ENCODE results near the gene RPUSD1. TPM values are rescaled to one million over a fixed set of nuclear protein-coding genes. Genes with fewer than 3 reads are reported as not detected.

The RPUSD1 gene
- total and polyA plus RNA-seq, 4 donors: 8.2 to 25.6 (median 23.5) TPM

- ATAC-seq (ENCODE audit: insufficient read depth, low FRiP score): no peak
- H3K27ac ChIP-seq (ENCODE audit: low read depth in 1 of 2, low read length in 1 of 2): no peak overlapping the region
- TF ChIP-seq CTCF (IDR thresholded peaks at IDR 0.05; ENCODE audit: control extremely low read depth, extremely low read depth): no peak
- no peak overlapping the region for H3K9ac ChIP-seq (ENCODE audit: insufficient read depth in 1 of 2, low read length in 2 of 2)
- WGBS, 2 donors: 78 to 87% methylated on average over 42 to 46 of the region's 46 CpGs
- no peak overlapping the region for H3K4me3 ChIP-seq
- H3K27me3 ChIP-seq (ENCODE audit: control insufficient read depth in 3 of 3, insufficient read depth in 3 of 3, low read length in 2 of 3): no peaks in the 10 kb centered on the region
- no peak for DNase-seq
- H3K36me3 ChIP-seq (ENCODE audit: control insufficient read depth in 4 of 4, insufficient read depth in 4 of 4, low read length in 4 of 4): no peaks in the 10 kb centered on the region
- H3K9me3 ChIP-seq (ENCODE audit: control insufficient read depth in 4 of 4, insufficient read depth in 3 of 4, low read length in 3 of 4): no peaks in the 10 kb centered on the region
- no peaks in the 10 kb centered on the region for H3K4me1 ChIP-seq (ENCODE audit: control insufficient read depth in 5 of 5, insufficient read depth in 5 of 5, low read length in 5 of 5)
These were observed 13.8 kb downstream of the RPUSD1 start for GRCh38 chr16:774086-775001.

GRCh38 chr16:772959-773358, 15.2 kb downstream of the RPUSD1 start:
- no peak overlapping the region for H3K9ac ChIP-seq (ENCODE audit: insufficient read depth in 1 of 2, low read length in 2 of 2)
- TF ChIP-seq CTCF (IDR thresholded peaks at IDR 0.05; ENCODE audit: control extremely low read depth, extremely low read depth): no peak
- ATAC-seq (ENCODE audit: insufficient read depth, low FRiP score) (no peak), DNase-seq (no peak)
- H3K9me3 ChIP-seq (ENCODE audit: control insufficient read depth in 4 of 4, insufficient read depth in 3 of 4, low read length in 3 of 4): no peaks in the 10 kb centered on the region
- WGBS, 2 donors: 87 to 91% methylated on average over 18 of the region's 18 CpGs
- no peaks in the 10 kb centered on the region for H3K27me3 ChIP-seq (ENCODE audit: control insufficient read depth in 3 of 3, insufficient read depth in 3 of 3, low read length in 2 of 3)
- no peak overlapping the region for H3K4me3 ChIP-seq
- peaks cover 0 to 5% (median 0%) of the 10 kb centered on the region in 5 donors for H3K4me1 ChIP-seq (ENCODE audit: control insufficient read depth in 5 of 5, insufficient read depth in 5 of 5, low read length in 5 of 5)
- no peak overlapping the region for H3K27ac ChIP-seq (ENCODE audit: low read depth in 1 of 2, low read length in 1 of 2)
- no peaks in the 10 kb centered on the region for H3K36me3 ChIP-seq (ENCODE audit: control insufficient read depth in 4 of 4, insufficient read depth in 4 of 4, low read length in 4 of 4)

- TF ChIP-seq CTCF (IDR thresholded peaks at IDR 0.05; ENCODE audit: control extremely low read depth, extremely low read depth): no peak
- no peak for ATAC-seq (ENCODE audit: insufficient read depth, low FRiP score)
- Histone ChIP-seq H3K4me3 (no peak overlapping the region), H3K4me1 (ENCODE audit: control insufficient read depth in 5 of 5, insufficient read depth in 5 of 5, low read length in 5 of 5) (peaks cover 0 to 5% (median 0%) of the 10 kb centered on the region in 5 donors), H3K36me3 (ENCODE audit: control insufficient read depth in 4 of 4, insufficient read depth in 4 of 4, low read length in 4 of 4) (no peaks in the 10 kb centered on the region), H3K9ac (ENCODE audit: insufficient read depth in 1 of 2, low read length in 2 of 2) (no peak overlapping the region), H3K27ac (ENCODE audit: low read depth in 1 of 2, low read length in 1 of 2) (no peak overlapping the region), H3K27me3 (ENCODE audit: control insufficient read depth in 3 of 3, insufficient read depth in 3 of 3, low read length in 2 of 3) (no peaks in the 10 kb centered on the region), H3K9me3 (ENCODE audit: control insufficient read depth in 4 of 4, insufficient read depth in 3 of 4, low read length in 3 of 4) (no peaks in the 10 kb centered on the region)
- WGBS, 2 donors: 70 to 75% methylated on average over 2 to 13 of the region's 13 CpGs
- DNase-seq: no peak
These were observed 17.8 kb downstream of the RPUSD1 start for GRCh38 chr16:770411-770810.

Data from lung (tissue), 12 donors.